HG03571 (cell line): ENCODE data around the gene MARCHF6.
"Not testable (repeated sequence)": the region's sequence is repeated elsewhere in the genome, so short reads cannot be mapped to it uniquely, and the experiment has no call there.

Source experiments
- ATAC-seq: cut with Tn5 transposase; IDR thresholded peaks from one replicate; pipeline ENCODE4 v1.9.1; 2021; ENCODE audit not compliant: unreplicated experiment

MARCHF6 gene

DNA sequence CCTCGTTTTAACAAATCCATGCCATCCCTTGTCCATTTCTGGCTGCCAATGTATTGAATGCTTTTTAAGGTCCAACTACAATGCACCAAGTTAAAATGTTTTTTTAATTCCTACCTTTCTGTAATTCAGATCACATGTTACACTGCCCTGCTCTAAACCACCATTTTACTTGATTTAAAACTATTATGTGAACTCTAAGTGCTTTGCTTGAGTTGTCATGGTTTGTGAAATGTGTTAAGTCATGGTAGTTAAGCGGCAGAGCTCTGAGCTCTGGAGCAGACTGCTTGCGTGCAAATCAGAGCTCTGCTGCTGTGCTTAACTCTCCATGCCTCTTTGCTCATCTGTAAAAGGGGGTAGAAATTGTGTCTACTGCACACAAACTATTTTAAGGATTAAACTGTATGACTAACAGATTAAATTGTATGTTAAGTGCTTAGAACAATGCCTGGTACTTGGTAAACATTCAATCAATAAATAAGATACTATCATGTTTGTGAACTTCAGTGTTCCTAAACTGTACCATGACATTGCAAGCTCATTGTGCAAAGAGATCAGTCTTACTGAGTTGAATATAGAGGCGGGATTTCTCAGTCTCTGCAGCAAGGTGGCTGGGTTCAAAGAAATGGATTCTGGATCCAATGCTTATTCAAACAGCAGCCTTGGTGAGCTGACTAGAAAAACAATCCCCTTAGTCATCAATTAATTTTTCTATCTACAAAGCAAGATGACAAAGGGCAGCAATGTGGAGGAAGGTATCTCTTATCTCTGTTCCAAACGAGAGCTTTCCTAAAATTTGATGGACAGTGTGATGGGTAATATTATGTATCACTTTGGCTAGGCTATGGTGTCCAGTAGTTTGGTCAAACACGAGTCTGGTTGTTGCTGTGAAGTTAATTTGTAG, 29.7 kb upstream of the MARCHF6 start:
- ATAC-seq = no peak

DNA sequence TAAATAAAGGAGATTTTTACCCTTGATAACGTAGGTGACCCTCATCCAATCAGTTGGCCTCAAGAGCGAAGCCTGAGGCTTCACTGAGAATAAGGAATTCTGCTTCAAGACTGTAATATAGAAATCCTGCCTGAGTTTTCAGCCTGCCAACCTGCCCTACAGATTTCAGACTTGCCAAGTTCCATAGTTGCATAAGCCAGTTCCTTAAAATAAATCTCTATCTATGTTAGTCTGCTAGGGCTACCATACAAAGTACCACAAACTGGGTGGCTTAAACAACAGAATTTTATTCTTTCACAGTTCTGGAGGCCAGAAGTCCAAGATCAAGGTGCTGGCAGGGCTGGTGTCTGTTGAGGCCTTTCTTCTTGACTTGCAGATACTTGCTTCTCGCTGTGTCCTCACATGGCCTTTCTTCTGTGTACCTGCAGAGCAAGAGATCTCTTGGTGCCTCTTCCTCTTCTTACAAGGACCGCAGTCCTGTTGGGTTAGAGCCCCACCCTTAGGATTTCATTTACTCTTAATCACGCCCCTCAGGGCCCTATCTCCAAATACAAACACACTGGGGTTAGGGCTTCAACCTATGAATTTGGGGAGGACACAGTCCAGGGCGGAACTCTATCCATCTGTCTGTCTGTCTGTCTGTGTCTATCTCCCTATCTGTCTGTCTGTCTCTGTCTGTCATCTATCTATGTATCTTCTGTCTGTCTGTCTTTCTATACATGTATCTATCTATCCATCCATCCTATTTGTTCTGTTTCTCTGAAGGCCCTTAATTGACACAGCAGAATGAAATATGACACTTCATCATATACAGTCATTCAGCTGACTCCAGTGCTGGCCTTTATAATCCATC, 28.8 kb upstream of the MARCHF6 start:
- no peak for ATAC-seq

DNA sequence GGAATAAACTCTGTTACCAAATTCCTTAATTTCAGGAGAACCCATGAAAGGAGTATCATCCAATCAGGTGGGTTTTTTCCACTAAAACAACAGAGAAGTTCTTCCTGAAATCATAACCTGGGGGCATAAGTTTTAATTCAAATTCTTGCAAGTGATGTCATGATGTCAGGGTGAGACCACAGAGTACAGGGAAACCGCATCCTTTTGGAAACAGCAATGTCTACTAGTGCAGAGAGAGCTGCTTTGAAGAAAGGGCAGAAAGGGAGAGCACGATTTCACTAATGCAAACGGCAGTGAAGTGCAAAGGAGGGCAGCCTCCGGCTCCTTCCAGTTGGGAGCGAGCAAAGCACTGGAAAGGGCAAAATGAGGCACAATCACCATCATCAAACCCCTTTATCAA, 25.2 kb upstream of the MARCHF6 start:
- ATAC-seq = no peak

DNA sequence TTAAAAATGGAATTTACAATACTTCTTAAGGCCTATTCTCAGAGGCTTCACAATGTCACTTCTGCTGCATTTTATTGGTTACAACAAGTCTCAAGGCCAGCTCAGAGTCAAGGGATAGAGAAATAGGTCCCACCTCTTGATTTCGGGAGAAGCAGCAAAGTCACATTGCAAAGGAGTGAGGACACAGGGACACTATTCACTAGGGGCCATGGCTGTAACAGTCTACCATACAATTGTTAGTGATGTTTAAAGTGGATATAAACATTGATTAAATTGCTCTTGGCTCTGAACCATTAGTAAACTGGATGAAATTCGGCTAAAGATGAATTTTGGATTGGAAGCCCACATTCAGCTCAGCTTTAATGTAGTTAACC, 24.1 kb upstream of the MARCHF6 start:
- ATAC-seq = no peak

DNA sequence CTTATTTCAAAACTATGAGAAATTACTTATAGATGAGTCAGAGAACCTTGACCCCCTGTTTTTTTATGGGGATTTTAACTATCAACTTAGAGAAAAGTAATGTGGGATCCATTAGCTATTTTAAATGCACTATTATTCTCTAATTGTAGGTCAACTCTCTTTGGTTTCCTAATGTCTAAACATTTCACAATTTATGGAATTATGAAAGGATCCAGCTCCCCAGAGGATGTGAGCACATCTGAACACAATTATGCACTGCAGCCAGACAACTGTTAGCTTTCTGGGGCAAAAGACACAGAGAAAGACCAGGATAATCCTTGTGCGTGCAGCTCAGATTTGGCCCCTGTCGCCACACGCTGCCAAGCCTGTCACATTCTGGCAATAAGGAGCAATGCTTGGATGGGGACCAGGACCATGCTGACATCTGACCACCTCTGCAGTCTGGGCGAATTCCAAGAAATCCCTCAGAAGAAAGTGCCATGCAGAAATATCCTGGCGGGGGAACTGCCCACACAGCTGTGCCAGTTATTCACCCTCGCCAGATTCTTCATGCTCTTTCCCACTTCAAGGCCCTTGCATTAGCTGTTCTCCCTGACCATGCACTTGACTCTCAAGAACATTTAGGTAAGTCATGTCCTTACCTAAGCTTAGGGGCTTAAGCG, 23.5 kb upstream of the MARCHF6 start:
- ATAC-seq = no peak

DNA sequence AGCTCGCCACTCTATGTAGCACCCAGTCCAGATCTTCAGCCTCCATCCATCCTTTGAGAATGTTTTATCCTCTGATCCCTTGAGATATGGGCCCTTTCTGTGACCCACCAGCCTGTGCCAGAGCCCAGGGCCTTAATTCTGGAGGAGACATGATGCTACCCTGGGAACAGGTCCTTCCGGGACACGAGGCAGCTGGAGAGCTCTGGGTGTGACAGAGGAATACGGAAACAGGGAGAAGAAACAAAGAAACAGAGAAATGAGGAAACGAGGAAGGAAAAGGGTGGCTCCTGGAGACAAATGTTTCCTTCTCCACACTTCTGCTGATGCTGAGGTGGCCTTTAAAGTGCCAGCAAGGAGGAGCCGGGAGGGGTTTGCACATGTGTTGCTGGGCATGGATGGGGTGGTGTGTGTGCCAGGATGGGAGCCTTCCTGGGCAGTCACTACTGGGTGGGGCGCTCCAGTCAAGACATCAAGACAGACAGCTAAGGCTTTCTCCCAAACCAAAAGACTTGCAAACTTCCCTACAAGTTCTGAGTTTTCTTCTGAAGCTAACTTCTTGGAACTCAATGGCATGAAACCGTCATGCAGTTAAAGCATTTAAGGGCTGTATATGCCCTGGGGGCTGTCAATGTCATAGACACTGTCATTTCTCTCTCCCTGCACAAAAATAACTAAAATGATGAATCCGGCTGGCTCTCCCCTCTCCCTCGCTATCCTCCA, 22.8 kb upstream of the MARCHF6 start:
- no peak for ATAC-seq

DNA sequence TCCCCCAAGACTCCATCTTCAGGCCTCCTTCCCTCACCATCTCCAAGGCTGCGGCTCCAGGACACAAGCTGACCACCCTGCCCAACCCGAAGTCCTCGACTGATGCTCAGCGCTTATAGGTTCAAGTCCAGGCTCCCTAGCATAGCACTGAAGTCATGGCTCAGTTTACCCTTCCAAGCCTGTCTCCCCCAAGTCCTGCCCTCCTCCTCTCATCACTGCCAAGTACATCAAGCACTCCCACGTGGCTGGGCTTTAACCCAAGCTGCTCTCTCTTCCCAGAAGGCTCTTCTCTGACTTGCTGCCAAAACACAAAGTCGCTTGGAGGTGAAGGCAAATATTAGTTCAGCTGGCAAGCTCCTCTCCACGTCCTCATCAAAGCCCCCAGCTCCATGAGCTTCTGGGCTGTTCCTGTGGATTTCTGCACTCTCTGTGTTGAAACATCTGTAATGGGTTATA, 22.1 kb upstream of the MARCHF6 start:
- ATAC-seq = no peak

DNA sequence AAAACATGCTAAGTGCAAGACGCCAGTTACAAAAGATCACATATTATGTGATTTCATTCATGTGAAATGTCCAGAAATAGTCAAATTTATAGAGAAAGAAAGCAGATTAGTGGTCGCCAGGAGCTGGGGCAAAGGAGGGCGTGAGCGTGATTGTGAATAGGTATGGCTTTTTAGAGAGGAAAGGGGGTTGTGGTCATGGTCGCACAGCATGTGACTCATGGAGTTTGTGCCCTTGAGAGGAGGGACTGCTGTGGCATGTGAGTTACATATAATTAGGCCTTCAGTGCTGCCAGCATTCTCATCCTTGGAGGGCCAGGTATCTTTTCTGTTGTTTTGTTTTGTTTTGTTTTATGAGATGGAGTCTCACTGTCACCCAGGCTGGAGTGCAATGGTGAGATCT, 21.2 kb upstream of the MARCHF6 start:
- ATAC-seq = no peak

DNA sequence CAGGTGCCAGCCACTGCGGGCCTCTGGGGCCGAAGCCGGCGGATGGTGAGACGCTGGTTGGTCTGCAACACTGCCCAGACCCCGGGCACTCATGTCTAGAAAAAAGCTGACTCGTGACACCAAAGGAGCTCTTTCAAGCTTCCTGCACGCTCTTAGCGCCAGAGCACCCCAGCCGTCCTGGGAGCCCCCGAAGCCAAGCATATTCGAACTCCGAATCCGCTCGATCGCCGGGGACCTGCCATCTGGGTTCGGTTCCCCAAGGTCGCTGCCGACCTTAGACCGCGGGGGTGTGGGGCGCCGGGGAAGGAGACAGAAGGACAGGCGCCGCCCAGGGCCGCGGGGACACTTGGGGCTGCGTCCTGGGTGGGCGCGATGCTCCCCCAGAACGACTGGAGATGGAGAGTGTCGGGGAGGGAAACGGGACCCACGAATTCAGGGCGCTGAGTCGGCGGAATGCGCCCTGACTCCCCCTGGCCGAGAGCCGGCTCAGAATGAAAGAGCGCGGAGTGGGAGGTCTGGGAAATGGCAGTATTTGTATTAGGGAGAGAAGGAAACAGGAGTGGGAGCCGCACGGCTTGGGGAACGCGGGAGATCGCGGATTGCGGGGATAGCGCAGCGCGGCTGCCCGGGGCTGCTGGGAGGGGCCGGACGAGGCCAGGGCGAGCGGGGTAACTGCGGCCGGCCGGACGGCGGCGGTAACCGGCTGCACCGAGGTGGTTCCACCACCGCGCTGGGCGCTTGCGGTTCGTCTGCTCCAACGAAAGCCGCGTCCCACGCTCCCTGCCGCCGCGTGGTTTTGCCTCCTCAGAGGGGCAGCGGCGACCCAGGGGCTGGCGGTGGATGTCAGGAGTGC, 20.1 kb upstream of the MARCHF6 start:
- no peak for ATAC-seq

DNA sequence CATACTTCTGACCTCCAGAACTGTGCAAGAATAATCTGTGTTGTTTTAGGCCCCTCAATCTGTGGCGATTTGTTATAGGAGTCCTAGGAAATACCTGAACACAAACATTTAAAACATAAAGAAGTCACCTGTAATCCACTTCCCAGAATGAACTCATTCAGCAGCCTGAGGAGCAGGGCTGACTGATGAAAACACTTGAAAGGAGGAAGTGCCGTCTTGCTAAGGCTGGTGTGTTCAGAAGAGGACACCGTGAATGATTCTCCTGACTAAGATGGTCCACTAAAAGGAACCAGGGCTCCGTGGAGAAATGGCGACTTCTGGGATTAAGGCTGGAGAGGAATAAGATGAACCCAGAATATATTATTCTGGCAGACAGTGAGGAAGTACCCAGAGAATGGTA, 18.7 kb upstream of the MARCHF6 start:
- no peak for ATAC-seq

DNA sequence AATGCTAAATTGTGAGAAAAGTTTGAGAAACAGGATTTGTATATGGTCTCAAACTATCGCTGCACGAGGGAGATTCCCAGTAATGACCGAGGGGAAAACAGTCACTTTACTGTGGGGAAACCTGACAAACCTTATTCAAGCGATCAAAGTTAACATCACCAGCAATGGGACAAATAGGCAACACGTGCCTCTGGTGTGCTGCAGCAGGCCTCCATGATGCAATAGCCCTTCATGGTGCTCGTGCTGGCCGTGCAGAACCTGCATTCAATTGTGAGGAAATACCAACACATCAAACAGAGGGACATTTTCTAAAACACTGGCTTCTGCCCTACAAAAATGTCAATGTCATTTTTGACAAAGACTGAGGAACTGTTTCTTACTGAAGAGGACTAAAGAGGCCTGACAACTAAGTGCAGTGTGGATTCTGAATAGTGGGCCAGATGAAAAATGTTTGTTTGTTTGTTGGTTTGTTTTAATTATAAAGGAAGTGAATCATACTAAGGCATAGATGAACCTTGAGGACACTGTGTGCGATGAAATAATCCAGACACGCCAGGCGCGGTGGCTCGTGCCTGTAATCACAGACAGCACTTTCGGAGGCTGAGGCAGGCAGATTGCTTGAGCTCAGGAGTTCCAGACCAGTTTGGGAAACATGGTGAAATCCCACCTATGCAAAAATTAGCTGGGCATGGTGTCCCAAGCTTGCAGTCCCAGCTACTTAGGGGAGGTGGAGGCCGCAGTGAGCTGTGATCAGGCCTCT, 17.6 kb upstream of the MARCHF6 start:
- no peak for ATAC-seq

DNA sequence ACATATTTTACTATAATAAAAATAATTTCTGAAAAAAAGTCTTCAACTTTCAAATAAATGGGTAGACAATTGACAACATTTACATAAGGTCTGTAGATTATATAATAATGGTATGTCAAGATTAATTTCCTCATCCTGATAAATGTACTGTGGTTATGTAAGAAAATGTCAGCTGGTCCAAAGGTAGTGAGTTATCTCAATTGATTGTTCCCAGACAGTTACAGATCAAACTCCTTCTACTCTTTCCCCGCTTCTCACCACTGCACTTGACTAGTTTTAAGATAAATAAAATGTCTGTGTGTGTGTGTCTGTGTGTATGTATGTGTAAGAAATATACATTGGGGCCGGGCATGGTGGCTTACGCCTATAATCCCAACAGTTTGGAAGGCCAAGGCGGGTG, 16.4 kb upstream of the MARCHF6 start:
- no peak for ATAC-seq

DNA sequence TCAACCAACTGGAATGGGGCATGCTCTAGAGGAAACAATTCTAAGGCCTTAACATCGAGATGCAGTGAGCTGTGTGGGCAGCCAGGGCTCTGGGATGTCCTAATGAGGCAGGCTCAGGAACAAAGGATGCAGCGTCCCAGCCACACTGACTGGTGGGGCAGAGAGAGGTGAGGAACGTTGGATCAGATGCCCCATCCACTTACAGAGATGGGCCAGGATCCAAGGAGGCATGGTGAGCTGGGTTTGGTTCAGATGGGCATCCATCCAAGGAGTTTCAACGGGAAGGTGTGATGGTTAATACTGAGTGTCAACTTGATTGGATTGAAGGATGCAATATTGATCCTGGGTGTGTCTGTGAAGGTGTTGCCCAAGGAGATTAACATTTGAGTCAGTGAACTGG, 15.5 kb upstream of the MARCHF6 start:
- no peak for ATAC-seq

DNA sequence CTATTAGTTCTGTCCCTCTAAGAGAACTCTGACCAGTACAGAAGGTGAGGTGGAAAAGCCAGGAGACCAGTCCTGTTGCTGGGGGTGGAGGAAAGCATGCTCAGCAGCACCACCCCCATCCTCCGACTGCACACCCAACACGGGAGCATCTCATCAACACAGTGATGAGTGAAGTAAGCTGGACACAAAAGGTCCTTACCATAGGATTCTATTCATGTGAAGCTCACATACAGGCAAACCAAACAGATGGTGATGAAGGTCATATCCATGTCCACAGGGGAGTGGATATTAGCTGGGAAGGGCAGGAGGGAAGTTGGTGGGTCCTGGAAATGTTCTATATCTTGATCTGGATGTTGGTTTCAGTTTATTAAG, 14.8 kb upstream of the MARCHF6 start:
- ATAC-seq = no peak

DNA sequence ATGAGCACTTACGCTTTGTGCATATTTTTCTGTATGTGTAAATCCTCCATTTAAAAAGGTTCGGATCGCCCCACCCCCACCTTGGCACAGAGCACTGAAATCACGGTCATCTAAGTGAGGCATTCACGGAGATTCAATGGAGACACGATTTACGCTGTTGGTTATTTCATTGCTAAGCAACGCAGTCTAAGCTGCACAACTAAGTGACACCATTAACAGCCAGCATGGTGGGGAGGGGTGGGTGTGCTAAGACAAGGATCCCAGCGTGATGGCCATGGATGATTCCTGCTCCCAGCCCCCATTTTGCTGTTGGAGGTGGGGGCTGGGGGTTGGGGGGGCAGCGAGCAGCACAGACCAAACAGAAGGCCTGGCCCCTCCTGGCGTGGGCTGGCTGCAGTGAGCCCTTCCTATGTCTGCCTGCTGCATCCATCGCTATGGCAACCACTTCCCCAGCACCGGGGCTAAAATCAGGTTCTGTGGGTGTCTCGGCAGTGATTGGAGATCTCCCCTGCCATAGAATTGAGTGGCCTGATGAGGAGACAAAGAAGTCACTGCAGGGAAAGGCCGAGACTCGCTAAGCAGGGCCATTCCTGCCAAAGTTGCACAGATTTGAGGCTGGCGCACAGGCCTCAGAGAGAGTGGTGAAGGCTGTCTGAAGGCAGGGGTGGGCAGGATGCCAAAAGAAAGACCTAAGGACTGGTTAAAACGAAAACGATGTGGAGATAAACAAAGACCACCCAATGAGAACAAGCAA, 14.3 kb upstream of the MARCHF6 start:
- no peak for ATAC-seq

DNA sequence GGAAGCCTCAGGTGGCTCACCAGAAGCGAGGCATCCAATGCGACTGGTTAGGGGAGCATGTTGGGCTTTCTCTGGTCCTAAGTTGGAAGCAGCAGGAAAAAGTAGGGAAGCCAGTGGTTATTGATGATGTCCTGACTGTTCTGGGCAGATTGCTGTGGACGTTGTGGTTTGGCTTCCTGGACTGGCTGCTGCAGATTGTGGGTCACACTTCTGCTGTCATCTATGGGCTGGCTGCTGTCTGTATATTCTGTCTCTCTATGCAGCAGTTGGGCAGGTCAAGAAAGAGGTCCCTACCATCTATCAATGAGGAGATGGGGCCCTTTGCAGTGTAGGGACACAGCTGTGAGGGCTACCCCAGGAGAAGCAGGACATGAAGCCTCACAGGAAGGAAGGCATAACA, 13.5 kb upstream of the MARCHF6 start:
- ATAC-seq = no peak

DNA sequence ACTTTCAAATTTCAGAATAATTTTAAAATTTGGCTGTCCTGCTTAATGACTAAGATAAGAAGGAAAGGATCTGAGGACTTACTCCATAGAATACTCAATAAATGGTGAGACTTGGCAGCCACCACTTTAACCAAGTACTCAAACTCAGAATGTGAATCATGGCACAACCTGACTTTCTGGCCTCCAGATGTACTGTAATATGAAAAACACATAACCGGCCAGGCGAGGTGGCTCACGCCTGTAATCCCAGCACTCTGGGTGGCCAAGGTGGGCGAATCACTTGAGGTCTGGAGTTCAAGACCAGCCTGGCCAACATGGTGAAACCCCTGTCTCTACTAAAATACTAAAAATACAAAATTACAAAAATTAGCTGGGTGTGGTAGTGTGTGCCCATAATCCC, 10.0 kb upstream of the MARCHF6 start:
- ATAC-seq = no peak

DNA sequence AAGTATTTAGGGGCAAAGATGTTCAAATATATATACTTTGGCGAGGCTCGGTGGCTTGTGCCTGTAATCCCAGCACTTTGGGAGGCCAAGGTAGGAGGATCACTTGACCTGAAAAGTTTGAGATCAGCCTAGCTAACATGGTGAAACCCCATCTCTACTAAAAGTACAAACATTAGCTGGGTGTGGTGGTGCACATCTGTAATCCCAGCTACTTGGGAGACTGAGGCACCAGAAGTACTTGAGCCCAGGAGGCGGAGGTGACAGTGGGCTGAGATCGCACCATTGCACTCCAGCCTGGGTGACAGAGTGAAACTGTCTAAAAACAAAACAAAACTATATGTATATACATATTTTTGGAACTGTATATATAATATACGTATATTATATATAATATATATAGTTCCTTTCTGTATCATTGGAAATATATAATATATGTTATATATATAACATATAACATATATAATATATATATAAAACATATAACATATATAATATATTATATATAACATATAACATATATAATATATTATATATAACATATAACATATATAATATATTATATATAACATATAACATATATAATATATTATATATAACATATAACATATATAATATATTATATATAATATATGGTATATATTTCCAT, 8.9 kb upstream of the MARCHF6 start:
- ATAC-seq = not testable (repeated sequence)
